Nephron progenitor cell (in vitro differentiated cells): Measurements from ENCODE around the gene DLL1.

ENCODE experiments used
- DNase-seq: peaks from one replicate; pipeline ENCODE4 v3.0.0; 2021
- H3K27ac Mint-ChIP-seq: 2 replicates; pipeline ENCODE4 v1.8.0; 2021; ENCODE audit warnings: mild to moderate bottlenecking, moderate library complexity, mixed read lengths
- H3K27me3 Mint-ChIP-seq: 2 replicates; pipeline ENCODE4 v1.8.0; 2021; ENCODE audit warnings: mild to moderate bottlenecking, low read depth, mixed read lengths; ENCODE audit not compliant: poor library complexity
- H3K36me3 Mint-ChIP-seq: 2 replicates; pipeline ENCODE4 v1.8.0; 2021; ENCODE audit warnings: low read depth, mixed read lengths
- H3K4me1 Mint-ChIP-seq: 2 replicates; pipeline ENCODE4 v1.8.0; 2021; ENCODE audit warnings: mixed read lengths
- H3K4me3 Mint-ChIP-seq: 2 replicates; pipeline ENCODE4 v1.8.0; 2021; ENCODE audit warnings: mild to moderate bottlenecking, moderate library complexity, mixed read lengths
- H3K9me3 Mint-ChIP-seq: 2 replicates; pipeline ENCODE4 v1.8.0; 2021; ENCODE audit warnings: mild to moderate bottlenecking, moderate library complexity, mixed read lengths
- TF ChIP-seq, protein P1 (sequence below): fragments of 200-600 bp; sonication (generic); IDR thresholded peaks from 2 replicates; pipeline ENCODE4 v1.5.0; 2021; ENCODE audit warnings: antibody characterized with exemption

Gene DLL1

GRCh38 chr6:170254315-170255213 lies 36.3 kb downstream of the DLL1 start:
- DNase-seq, result no peak
- Mint-ChIP-seq H3K4me1 (peaks cover 44% of the 10 kb centered on the region), H3K27me3 (no peaks in the 10 kb centered on the region), H3K9me3 (peaks cover 5% of the 10 kb centered on the region), H3K4me3 (no peak overlapping the region), H3K27ac (no peak overlapping the region), H3K36me3 (no peaks in the 10 kb centered on the region)
- TF ChIP-seq, protein P1, sequence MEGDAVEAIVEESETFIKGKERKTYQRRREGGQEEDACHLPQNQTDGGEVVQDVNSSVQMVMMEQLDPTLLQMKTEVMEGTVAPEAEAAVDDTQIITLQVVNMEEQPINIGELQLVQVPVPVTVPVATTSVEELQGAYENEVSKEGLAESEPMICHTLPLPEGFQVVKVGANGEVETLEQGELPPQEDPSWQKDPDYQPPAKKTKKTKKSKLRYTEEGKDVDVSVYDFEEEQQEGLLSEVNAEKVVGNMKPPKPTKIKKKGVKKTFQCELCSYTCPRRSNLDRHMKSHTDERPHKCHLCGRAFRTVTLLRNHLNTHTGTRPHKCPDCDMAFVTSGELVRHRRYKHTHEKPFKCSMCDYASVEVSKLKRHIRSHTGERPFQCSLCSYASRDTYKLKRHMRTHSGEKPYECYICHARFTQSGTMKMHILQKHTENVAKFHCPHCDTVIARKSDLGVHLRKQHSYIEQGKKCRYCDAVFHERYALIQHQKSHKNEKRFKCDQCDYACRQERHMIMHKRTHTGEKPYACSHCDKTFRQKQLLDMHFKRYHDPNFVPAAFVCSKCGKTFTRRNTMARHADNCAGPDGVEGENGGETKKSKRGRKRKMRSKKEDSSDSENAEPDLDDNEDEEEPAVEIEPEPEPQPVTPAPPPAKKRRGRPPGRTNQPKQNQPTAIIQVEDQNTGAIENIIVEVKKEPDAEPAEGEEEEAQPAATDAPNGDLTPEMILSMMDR, result no peak

DNA sequence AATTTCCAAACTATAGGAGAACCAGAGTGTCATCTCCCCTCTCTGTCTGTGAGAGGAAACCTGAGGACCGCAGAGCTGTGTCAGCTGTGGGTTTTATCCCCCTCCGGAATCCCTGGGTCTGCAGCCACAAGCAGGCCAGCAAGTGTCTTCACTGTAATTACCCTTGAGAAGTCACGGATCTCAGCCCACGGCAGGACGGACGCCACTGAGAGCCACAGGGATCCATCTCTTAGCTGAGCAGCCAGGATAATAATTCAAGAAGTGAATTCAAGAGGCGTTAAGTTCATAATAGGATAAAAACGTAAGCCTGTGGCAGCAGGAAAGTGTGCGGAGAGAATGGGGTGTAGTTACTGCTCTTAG lies 37.0 kb downstream of the DLL1 start:
- TF ChIP-seq, protein P1, result no peak
- H3K36me3 Mint-ChIP-seq, result no peaks in the 10 kb centered on the region
- no peaks in the 10 kb centered on the region for H3K27me3 Mint-ChIP-seq
- no peak for DNase-seq
- peaks cover 5% of the 10 kb centered on the region for H3K9me3 Mint-ChIP-seq
- peaks cover 50% of the 10 kb centered on the region for H3K4me1 Mint-ChIP-seq
- H3K27ac Mint-ChIP-seq, result no peak overlapping the region
- no peak overlapping the region for H3K4me3 Mint-ChIP-seq

DNA sequence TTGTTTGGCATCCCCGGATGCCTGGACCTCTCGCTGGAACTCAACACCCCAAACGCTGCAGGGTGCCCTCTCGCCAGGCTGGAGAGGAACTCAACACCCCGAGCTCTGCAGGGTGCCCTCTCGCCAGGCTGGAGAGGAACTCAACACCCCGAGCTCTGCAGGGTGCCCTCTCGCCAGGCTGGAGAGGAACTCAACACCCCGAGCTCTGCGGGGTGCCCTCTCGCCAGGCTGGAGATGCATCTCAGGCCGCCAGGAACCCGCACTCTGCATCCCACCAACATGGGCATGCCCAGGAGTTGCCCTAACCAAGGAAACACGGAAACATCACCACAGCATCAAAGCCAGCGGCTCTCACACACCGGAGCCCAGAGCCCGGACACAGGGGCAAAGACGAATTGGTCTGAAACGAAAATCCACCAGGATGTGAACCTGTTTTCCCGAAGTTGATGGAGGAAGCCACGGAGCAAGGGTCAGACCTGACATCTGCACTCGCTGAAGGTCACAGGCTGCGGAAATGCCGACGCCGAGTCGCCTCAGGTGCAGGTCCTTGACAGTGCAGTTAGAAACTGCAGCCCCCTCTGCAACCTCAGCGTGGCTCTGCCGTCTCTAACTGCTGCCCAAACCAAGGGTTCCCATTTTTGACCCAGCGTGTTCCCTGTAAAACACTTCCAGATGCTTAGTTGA lies 37.5 kb downstream of the DLL1 start:
- H3K27me3 Mint-ChIP-seq, result no peaks in the 10 kb centered on the region
- no peak overlapping the region for H3K27ac Mint-ChIP-seq
- H3K36me3 Mint-ChIP-seq, result no peaks in the 10 kb centered on the region
- peaks cover 5% of the 10 kb centered on the region for H3K9me3 Mint-ChIP-seq
- peaks cover 56% of the 10 kb centered on the region for H3K4me1 Mint-ChIP-seq
- TF ChIP-seq, protein P1, result no peak
- no peak for DNase-seq
- no peak overlapping the region for H3K4me3 Mint-ChIP-seq

DNA sequence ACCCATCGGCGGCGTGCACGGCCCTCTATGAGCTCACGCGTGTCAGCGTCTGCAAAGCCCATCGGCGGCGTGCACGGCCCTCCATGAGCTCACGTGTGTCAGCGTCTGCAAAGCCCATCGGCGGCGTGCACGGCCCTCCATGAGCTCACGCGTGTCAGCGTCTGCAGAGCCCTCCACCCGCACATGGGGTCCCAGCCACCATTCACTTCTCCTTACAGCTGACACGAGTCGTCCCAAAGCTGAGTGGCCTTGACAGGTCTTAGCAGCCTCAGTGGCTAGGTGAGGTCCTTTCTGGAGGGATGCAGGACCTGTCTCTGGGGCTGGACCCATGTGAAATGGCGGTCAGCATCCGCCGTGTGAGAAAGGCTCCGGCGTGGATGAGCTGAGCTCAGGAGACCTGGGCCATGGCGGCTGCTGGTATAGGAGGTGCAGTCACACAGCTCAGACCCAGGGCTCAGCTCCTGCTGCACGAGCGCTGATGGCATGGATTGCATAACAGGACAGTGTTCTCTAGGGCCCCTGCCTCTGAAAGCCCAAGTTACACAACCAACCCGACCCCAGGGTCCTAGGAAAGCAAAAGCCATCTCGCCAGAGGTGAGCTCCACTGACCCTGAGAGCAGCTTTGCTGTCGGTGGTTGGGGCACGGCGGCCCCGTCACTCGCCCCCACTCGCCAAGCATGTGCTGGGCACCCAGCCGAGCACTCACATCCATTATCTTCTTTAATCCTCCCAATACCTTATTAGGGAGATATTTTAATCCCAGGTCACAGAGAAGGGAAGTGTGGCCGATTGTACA lies 38.9 kb downstream of the DLL1 start:
- H3K4me3 Mint-ChIP-seq, result no peak overlapping the region

DNA sequence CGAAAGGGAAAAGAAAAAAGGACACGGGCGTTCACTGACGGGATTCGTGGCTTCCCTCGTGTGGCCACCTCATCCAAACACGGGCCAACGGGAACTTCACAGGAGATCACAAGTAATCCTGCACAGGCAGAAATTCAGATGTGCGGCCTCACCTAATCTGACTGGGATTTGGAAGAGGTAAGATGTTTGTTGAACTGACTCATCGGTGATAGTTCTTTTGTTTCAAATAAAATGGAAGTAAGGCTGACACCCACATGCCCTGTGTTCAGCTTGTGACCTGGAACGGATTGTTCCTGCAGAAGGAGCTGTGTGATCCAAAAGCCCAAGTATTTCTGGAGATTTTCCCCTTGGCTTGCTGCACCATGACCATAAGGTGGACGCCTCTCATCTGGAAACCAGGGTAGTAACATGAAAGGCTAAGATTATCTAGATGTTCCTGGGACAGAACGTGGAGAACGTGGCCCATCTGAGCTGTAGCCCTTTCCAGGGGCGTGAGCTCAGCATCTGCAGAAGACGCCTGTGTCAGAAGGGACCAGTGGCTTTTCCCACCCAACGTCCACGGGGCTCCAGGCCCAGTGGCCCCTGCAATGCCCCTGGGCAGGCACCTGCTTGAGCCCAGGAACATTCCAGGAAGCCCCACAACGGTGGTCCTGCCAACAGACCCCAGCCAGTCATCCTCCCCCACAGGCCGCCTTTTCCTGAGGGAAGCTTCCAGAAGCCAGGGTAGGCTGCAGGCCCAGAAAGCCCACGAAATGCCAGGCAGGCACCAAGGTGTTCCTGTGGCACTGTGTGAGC lies 39.7 kb downstream of the DLL1 start:
- DNase-seq, result no peak
- no peaks in the 10 kb centered on the region for H3K27me3 Mint-ChIP-seq
- no peaks in the 10 kb centered on the region for H3K9me3 Mint-ChIP-seq
- no peak overlapping the region for H3K4me3 Mint-ChIP-seq
- H3K36me3 Mint-ChIP-seq, result no peaks in the 10 kb centered on the region
- TF ChIP-seq, protein P1, result no peak
- H3K4me1 Mint-ChIP-seq, result peaks cover 71% of the 10 kb centered on the region
- no peak overlapping the region for H3K27ac Mint-ChIP-seq

More for the DNA sequence above, 38.9 kb downstream of the DLL1 start:
- no peak for DNase-seq
- Mint-ChIP-seq H3K27ac (no peak overlapping the region), H3K4me1 (peaks cover 69% of the 10 kb centered on the region), H3K36me3 (no peaks in the 10 kb centered on the region), H3K9me3 (peaks cover 2% of the 10 kb centered on the region), H3K27me3 (no peaks in the 10 kb centered on the region)
- TF ChIP-seq, protein P1, result no peak
